ENCODE measurements around the gene UPK3B.
"Not testable (repeated sequence)": the region's sequence is repeated elsewhere in the genome, so short reads cannot be mapped to it uniquely, and the experiment has no call there.

The UPK3B gene

GRCh38 chr7:76486618-76487017 lies 23.7 kb upstream of the UPK3B start:
- FAIRE-seq = not testable (repeated sequence)

GRCh38 chr7:76487969-76488368 lies 22.4 kb upstream of the UPK3B start:
- DNase-seq (ENCODE audit: low spot score); FAIRE-seq: not testable (repeated sequence)

More at GRCh38 chr7:76486618-76487017, 23.7 kb upstream of the UPK3B start:
- not testable (repeated sequence) for DNase-seq (ENCODE audit: low spot score)

- DNase-seq (ENCODE audit: low spot score); FAIRE-seq: not testable (repeated sequence)
These were observed 18.2 kb upstream of the UPK3B start for GRCh38 chr7:76492139-76492538.

- DNase-seq (ENCODE audit: low spot score); FAIRE-seq: not testable (repeated sequence)
These were observed 14.6 kb upstream of the UPK3B start for GRCh38 chr7:76495717-76496116.

GRCh38 chr7:76497918-76498582 lies 12.3 kb upstream of the UPK3B start:
- not testable (repeated sequence) for DNase-seq (ENCODE audit: low spot score); FAIRE-seq

GRCh38 chr7:76498583-76499200 lies 11.7 kb upstream of the UPK3B start:
- not testable (repeated sequence) for DNase-seq (ENCODE audit: low spot score)
- peak; percentile 93 for FAIRE-seq

- not testable (repeated sequence) for DNase-seq (ENCODE audit: low spot score); FAIRE-seq
These were observed 11.0 kb upstream of the UPK3B start for GRCh38 chr7:76499201-76499923.

- not testable (repeated sequence) for FAIRE-seq; DNase-seq (ENCODE audit: low spot score)
These were observed 10.5 kb upstream of the UPK3B start for GRCh38 chr7:76499924-76500241.

GRCh38 chr7:76502224-76502623 lies 8.1 kb upstream of the UPK3B start:
- FAIRE-seq; DNase-seq (ENCODE audit: low spot score): not testable (repeated sequence)

GRCh38 chr7:76502836-76503235 lies 7.5 kb upstream of the UPK3B start:
- not testable (repeated sequence) for FAIRE-seq; DNase-seq (ENCODE audit: low spot score)

GRCh38 chr7:76503244-76503643 lies 7.1 kb upstream of the UPK3B start:
- not testable (repeated sequence) for DNase-seq (ENCODE audit: low spot score); FAIRE-seq

- not testable (repeated sequence) for DNase-seq (ENCODE audit: low spot score)
- peak; percentile 35 for FAIRE-seq
These were observed 5.8 kb upstream of the UPK3B start for GRCh38 chr7:76504351-76505167.

GRCh38 chr7:76505168-76506080 lies 4.9 kb upstream of the UPK3B start:
- no peak for DNase-seq (ENCODE audit: low spot score)
- no peak for FAIRE-seq

GRCh38 chr7:76506081-76506440 lies 4.3 kb upstream of the UPK3B start:
- DNase-seq (ENCODE audit: low spot score) (no peak), FAIRE-seq (no peak)

- not testable (repeated sequence) for DNase-seq (ENCODE audit: low spot score); FAIRE-seq
These were observed 3.7 kb upstream of the UPK3B start for GRCh38 chr7:76506643-76507042.

- DNase-seq (ENCODE audit: low spot score) (no peak), FAIRE-seq (no peak)
These were observed 2.5 kb upstream of the UPK3B start for GRCh38 chr7:76507723-76508406.

- FAIRE-seq; DNase-seq (ENCODE audit: low spot score): not testable (repeated sequence)
These were observed 1.0 kb downstream of the UPK3B start for GRCh38 chr7:76511200-76511910.

GRCh38 chr7:76511911-76512885 lies 1.8 kb downstream of the UPK3B start:
- DNase-seq (ENCODE audit: low spot score); FAIRE-seq: not testable (repeated sequence)
